ENCODE measurements around the gene RASGRP3.

Gene RASGRP3

GRCh38 chr2:33477473-33478468, 1.3 kb downstream of the RASGRP3 start:
- no peak for TF ChIP-seq ZNF274 (IDR thresholded peaks at IDR 0.05; ENCODE audit: low read depth, low read length)
- peak overlapping the region; percentile 99 for H3K4me3 ChIP-seq (ENCODE audit: low read length)

GRCh38 chr2:33478968-33479731, 2.7 kb downstream of the RASGRP3 start:
- no peak for TF ChIP-seq ZNF274 (IDR thresholded peaks at IDR 0.05; ENCODE audit: low read depth, low read length)
- peak overlapping the region; percentile 99 for H3K4me3 ChIP-seq (ENCODE audit: low read length)

- H3K4me3 ChIP-seq (ENCODE audit: low read length), result no peak overlapping the region
- no peak for TF ChIP-seq ZNF274 (IDR thresholded peaks at IDR 0.05; ENCODE audit: low read depth, low read length)
Observed at GRCh38 chr2:33482518-33482917, 6.1 kb downstream of the RASGRP3 start.

DNA sequence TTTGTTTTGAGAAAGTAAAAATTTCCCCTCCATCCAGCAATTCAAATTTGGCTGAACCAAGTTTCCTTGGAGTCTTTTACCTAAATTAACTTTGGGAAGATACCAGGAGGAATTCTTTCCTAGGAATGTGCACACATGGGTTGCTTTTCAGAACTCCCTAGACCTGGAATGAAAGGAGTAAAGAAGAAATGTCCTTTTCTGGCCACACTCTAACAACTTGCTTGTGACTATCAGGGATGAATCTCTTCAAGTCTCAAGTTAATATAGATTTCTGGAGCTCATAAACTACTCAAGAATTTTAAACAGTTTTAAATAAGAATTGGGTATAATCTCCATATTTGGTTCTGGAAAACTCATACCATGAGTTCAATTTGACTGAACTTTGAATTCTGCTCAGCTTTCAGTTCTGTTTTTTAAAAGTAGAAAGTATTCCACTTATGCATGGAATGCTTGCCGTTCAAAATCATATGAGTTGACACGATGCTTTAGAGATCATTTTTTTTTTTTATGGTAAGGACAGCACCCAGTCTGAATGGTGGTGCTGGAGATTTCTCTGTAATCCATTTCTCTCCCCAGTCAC, 7.7 kb downstream of the RASGRP3 start:
- H3K4me3 ChIP-seq (ENCODE audit: low read length), result no peak overlapping the region
- no peak for TF ChIP-seq ZNF274 (IDR thresholded peaks at IDR 0.05; ENCODE audit: low read depth, low read length)

DNA sequence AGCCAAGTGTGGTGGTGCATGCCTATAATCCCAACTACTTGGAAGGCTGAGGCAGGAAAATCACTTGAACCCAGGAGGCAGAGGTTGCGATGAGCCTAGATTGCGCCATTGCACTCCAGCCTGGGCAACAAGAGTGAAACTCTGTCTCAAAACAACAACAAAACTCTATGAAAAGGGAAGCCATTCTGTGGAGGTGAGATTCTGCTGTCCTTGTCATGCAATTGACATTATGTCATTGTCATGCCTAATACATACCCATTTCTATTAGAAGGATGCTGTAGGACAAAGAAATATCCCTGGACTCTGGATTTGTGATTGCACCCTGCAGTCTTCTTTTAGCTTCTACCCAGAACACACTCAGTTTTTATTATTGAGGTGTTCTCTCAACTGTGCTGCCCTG, 8.6 kb downstream of the RASGRP3 start:
- no peak overlapping the region; the same call in 1 of the 2 replicates for H3K4me3 ChIP-seq (ENCODE audit: low read length)

GRCh38 chr2:33486544-33486943, 10.1 kb downstream of the RASGRP3 start:
- no peak for TF ChIP-seq ZNF274 (IDR thresholded peaks at IDR 0.05; ENCODE audit: low read depth, low read length)
- H3K4me3 ChIP-seq (ENCODE audit: low read length), result no peak overlapping the region

More for the DNA sequence above, 8.6 kb downstream of the RASGRP3 start:
- no peak for TF ChIP-seq ZNF274 (IDR thresholded peaks at IDR 0.05; ENCODE audit: low read depth, low read length)

GRCh38 chr2:33488178-33488690, 11.8 kb downstream of the RASGRP3 start:
- no peak overlapping the region for H3K4me3 ChIP-seq (ENCODE audit: low read length)
- no peak for TF ChIP-seq ZNF274 (IDR thresholded peaks at IDR 0.05; ENCODE audit: low read depth, low read length)

DNA sequence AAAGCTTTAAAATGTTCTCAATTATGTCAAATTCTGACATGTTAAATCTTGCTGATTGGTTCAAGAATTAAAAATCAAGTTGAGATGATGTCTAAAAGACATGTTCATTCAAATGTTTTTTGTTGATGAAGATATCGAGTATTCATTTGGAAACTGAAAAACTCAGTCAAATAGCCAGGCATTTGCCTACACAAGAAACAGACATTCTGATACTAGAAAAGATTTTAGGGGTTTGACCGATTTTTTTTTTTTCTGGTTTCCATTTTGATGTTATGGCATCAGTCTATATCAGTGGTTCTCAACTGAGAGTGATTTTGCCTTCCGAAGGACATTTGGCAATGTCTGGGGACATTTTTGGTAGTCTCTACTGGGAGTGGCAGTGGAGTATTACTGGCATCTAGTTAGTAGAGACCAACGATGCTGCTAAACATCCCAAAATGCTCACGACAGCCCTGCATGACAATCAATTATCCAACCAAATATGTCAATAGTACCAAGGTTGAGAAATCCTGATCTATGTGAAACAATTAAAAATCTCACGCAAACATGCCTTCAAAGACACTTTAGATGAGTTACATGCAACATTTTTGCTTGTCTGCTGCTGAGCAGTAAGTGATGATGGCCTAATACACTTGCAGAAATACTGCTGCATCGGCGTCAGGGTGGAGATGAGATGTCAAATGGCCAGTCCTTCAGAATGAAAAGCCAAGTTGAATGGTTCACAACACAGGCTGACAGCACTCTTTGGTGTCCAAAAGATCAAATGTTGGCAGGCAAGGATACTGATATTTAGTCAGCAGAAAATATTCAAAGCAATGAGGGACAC, 12.5 kb downstream of the RASGRP3 start:
- peak overlapping the region; percentile 49; the same call in 1 of the 2 replicates for H3K4me3 ChIP-seq (ENCODE audit: low read length)
- TF ChIP-seq ZNF274 (IDR thresholded peaks at IDR 0.05; ENCODE audit: low read depth, low read length), result no peak

GRCh38 chr2:33489835-33490431, 13.5 kb downstream of the RASGRP3 start:
- H3K4me3 ChIP-seq (ENCODE audit: low read length), result peak overlapping the region; percentile 49; the same call in 1 of the 2 replicates
- no peak for TF ChIP-seq ZNF274 (IDR thresholded peaks at IDR 0.05; ENCODE audit: low read depth, low read length)

DNA sequence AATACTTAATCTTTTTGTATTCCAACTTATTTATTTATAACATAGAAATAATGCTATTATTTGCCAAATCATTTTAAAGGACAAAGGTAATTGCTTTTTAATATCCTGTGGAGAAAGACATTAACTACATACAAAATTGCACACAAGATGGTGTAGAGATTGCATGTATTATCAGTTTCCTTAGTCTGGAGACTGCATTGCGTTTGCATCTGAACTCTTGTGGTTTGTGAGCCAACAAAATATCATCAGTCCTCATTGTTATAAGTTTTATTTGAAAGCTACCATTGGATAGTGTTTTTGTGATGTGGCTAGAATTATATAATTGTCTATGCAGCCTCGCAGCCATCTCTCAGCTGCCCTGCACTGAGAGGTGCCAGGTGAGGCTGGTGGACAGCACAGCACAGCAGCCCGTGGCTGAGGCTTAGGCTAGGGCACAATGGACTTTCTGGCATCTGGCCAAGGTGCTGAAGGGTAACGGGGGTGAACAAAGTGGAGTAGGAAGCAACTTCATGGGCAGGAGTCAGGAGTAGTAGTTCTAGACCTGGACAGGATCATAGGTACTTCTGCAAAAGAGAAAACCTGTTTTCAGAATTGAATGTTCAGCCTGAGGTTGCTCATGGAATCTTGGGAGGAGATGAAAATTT, 15.1 kb downstream of the RASGRP3 start:
- TF ChIP-seq ZNF274 (IDR thresholded peaks at IDR 0.05; ENCODE audit: low read depth, low read length), result no peak
- no peak overlapping the region for H3K4me3 ChIP-seq (ENCODE audit: low read length)

GRCh38 chr2:33492399-33493134, 16.1 kb downstream of the RASGRP3 start:
- H3K4me3 ChIP-seq (ENCODE audit: low read length), result no peak overlapping the region; the same call in 1 of the 2 replicates

More at GRCh38 chr2:33492399-33493134, 16.1 kb downstream of the RASGRP3 start:
- no peak for TF ChIP-seq ZNF274 (IDR thresholded peaks at IDR 0.05; ENCODE audit: low read depth, low read length)
